HG02759 (cell line): Measurements from ENCODE around the gene EEIG1.

ENCODE experiments used
- ATAC-seq: cut with Tn5 transposase; IDR thresholded peaks from one replicate; pipeline ENCODE4 v1.9.1; 2021; ENCODE audit warnings: mild to moderate bottlenecking, moderate library complexity; ENCODE audit not compliant: unreplicated experiment

EEIG1 gene

DNA sequence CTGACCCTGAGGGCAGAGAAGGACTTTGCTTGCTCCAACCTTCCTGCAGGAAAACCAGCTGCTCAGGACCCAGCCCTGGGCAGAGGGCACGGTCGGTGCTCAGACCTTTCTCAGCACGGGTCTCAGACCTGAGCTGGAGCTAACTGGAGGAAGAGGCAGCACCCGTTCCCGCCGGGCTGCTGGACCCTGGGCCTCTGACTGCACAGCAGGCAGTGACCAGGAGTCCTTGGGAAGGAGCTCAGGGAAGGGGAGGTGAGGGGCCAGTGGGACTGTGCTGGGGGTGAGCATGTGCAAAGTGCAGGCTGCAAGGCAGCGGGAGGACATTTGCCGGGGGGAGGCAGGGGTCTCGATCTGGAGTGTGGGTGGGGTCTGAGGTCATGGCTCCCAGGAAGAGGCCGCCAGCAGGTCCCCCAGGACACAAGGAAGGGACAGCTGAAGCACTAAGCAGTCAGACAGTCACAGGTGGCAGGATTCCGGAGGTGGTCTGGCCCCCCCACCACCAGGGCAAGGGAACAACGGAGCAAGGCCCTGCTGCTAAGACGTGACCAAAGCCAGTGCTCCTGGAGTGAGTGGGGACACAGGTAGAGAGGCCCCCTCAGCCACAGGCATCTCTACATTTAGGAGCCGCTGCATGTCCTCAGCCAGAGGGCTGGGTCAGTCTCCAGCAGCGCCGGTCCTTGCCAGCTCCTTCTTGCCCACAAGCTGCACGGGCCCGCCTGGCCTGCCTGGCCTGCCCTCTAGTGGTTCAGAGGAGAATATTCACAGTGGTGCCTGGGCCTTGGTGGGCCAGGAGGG, 38.4 kb downstream of the EEIG1 start:
- ATAC-seq: no peak

DNA sequence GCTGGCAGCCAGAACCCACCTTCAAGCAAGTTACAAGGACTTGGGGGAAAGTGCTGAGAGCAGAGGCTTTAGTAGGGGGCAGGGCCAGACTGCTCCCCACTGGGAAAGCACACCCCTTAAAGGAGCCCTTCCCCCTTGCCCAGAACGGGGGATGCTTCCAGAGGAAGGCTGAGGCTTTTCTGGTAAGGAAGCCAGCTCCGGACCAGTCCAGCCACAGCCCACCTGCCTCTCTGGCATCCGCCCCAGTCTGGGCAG, 38.9 kb downstream of the EEIG1 start:
- no peak for ATAC-seq

DNA sequence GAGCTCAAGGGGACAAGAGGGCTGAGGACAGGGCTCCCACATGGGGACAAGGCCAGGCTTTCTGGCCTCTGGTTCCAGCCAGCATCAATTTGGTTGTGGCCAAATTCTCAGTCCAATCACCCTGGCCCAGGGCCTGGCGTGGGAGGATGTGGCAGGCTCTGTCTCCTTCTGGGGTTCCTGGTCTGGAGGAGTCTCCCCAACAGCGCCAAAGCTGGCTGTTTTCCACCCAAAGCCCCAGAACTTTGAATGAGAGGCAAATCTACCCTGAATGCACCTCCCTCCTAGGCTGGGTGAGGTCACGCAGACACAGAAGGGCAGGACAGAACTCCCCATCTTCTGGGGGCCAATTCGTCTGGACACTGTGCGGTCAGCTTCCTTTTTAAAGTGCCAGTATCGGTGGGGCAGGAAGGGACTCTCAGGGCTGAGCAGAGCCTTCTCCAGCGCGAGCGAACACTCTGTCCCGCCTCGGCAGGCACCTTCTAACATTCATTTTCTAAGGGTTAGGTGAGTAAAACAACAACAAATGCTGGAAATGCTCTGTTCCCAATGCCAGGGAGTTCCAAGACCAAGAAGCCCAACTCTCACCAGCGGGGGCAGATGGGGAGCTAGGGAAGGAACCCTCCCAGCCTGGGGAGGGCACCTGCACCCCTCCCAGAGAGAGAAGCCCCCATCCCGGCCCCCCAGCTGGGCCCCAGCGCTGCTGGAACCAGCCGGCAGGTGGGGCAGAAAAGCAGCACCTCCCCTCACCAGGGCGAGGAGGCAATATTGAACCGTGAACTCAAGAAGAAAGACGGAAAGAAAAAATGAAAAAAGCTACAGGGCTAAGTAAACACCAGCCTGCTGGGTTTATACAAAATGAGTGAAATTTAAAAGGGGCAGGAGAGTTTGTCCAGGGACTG, 39.5 kb downstream of the EEIG1 start:
- no peak for ATAC-seq

DNA sequence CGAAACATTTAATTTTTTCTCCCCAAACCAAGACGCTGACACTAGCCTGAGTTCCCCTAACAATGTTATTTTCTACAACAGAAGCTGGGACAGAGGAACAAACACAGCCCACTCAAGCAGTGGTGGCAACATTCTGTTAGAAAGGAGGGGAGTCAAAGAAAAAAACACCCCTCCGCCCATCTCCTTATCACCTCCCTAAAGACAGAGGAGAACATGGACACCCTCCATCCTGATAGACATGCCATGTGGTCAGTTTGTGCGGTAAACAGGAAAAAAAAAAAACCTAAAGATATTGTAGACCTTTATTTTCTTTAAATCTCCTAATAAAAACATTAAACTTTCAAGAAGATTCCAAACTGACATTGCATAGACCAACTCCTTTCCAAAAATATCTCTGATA, 40.2 kb downstream of the EEIG1 start:
- ATAC-seq: no peak

DNA sequence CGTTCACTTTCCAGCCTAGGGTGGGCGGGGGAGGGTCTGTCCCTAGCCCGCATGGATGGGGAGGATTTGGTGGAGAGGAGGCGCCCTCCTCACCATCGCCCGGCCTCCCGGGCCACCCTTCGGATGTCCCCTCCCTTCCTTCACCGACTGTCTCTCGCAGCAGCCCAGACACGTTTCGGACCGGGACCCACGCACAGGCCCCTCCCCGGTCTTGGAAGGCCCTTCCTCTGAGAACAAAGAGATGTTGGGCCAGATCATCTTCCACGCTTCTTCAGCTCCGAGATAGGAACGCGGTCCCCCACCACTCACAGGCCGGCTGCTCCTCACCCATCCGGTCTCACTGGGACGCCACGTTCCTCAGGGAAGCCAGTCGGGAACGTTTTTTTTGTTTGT, 42.5 kb downstream of the EEIG1 start:
- no peak for ATAC-seq

DNA sequence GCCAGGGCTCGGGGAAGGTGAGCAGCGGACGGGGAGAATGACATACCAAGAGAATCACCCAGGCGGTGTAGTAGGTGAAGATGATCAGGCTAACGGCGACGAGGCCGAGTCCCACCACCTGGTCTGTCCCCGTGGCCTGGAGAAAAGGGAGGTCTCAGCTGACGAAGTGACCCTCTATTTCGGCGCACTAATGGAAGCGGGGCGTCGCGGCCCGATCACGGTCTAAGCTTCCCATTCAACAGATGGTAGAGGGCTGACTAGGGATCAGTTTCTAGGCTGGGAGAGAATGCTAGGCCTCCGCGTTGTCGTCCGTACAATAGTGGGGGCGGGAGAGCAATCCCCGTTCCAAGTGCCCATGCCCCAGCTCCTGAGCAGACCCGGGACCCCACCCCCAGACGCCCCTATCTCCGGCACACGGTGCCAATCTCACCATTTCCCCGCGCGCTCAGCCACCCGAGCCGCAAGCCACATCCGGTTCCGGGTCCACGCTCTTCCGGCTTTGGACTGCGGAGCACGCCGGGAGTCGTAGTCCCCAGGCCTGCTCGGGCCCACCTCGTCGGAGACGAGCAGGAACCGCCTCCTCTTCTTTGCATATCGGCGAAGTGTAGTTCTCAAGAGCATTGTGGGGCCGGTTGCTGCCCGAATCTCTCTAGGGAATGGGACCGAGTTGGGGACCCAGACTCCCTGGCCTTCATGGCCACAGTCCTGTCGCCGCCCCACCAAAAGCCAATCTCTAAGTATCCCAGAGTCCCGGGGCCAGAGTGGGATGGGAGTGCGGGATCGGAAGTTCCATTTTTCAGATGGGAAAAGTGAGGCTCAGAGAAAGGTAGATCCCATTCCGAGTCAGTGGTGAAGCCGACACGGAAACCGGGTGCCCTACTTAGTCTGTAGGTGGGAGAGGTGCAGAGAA, 43.1 kb downstream of the EEIG1 start, which contains the start of gene DPM2:
DPM2 (minus strand) TSS at position 467 of the 910 bp plus-strand sequence; CDS start at position 433, 34 bp downstream.
- ATAC-seq: peak; percentile 92

DNA sequence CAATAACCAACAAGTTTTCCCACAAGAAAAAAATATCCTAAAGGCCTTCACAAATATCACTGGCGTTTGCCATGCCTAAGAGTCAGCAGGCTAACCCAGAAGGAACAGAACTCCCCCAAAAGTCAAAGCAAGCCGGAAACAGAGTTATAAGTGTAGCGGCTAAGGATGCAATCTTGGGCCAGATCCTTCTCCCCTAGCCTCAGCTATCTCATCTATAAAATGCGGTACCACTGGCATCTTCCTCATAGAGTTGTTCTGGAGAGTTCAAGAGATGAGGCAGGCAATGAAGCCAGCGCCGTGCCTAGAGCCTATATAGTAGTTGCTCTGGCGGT, 43.8 kb downstream of the EEIG1 start:
- ATAC-seq: no peak

DNA sequence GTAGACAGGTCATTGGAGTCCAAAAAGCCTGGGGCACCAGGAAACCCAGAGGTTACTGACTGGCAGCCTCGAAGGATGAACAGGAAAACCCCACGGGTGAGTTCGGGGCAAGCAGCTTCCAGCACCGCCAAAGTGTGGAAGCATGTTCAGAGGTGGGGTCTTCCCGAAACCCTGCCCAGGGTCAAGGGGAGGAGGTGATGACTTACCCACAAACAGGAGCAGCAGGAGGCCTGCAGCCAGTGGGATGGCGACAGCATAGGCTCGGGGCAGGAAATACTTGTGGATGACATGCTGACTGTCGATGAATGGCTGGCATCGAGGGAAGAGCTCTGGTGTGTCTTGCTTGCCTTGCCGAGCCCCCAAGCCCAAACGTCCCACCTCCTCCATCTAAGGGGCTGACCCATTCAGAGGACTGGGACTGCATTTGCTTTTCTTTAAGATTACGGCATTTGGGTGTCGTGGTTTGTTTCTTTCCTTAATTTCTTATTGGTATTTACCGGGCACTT, 44.4 kb downstream of the EEIG1 start:
- no peak for ATAC-seq

DNA sequence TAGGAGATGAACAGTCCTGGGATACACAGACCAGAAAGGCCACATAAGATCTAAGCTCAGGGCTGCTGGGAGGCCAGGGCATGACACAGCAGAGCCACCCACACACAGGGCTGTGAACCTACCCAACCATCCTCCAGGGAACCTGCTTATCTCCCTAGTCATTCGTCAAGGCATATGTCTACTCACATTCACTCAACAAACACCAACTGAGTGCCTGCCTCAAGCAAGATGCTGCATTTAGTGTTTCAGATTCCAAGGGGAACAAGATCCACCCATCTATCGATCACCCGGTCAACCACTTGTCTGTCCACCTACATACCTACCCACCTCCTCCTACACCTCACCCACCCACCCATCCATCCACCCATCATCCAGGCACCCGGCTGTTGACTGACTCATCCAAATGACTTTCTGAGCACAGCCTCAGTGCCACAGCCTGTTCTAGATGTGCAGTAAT, 45.0 kb downstream of the EEIG1 start:
- ATAC-seq: no peak

DNA sequence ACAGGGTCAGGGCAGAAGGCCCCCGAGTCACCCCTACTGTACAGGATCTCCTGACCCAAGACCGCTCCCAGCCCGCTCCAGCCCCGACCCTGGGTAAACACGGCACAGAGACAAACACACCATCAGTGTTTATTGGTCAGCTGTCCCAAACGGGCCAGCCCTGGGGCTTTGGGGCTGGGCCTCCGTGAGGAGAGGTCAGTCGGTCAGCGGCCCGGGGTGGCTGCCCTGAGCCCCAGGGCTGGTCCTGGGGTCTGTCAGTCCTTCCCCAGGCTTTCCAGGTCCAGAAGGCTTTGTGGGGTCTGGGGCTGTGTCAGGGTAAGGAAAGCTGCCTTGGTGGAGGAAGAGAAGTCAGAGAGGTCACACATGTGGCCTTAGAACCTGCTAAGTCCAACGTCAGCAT, 45.8 kb downstream of the EEIG1 start:
- no peak for ATAC-seq

DNA sequence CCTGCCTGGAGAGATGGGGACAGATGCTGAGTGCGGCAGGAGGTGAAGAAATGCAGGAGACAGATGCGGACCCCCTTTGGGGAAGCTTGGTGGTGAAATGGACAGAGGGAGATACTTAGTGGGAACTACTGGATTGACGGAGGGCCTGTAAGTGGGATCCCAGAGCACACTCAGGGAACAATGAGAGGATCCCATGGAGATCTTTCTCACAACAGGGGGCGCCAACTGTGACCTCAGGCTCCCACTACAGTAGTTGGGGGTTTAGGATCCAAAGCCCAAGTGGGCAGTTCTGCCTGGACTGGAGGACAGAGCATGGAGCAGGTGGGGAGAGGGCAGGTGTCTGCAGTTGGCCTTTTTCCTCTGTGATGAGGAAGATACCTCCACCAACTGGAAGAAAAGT, 46.5 kb downstream of the EEIG1 start:
- ATAC-seq: no peak

DNA sequence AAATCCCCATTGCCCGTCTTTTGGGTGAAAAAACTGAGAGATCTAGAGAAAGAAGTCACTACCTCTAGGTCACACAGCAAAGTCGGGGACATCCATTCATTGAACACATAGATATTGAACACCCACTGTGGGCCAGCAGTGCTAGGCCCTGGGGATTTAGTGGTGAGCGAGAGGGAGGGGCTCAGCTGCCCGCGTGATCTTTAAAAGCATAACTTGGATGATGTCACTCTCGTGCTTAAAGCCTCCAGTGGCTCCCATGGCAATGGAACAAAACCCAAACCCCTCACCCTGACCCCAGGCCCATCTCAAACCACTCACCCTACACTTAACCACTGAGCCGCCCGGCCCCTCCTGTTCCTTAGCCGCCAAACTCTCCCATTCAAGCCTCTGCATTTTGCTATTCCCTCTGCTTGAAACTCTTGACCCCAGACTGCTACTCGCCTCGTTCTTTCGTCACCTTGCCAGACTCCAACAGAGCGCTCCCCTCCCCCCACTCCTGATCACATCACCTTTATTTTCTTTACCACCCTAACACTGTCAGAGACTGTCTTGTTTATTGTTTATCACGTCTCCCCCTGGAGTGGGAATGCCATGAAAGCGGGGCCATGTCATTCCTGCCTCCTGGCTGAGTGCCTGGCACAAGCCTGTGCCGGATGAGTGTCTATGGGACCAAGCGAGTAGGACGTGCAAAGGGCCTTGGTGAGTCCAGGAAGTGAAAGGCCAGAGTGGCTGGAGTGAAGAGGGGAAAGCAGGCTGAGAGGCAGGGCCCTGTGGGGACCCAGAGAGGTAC, 49.5 kb downstream of the EEIG1 start:
- ATAC-seq: peak; percentile 30
